Stimulated activated CD4-positive, alpha-beta T cell treated with anti-CD3 and anti-CD28 coated beads, TNF-alpha, amount 100 ng/mL, for 4 hours (primary cell): Measurements from ENCODE around the gene EIF5A2.
"Not testable (repeated sequence)": the region's sequence is repeated elsewhere in the genome, so short reads cannot be mapped to it uniquely, and the experiment has no call there.

Experiments
- DNase-seq, 3 experiments: peaks; one replicate each; pipeline ENCODE4 v3.0.0-alpha.2; 2020; ENCODE audit warnings: low read depth in 3 of 3

Gene EIF5A2

GRCh38 chr3:170896781-170897180 is 11.7 kb downstream of the EIF5A2 start:
- no peak for DNase-seq

DNA sequence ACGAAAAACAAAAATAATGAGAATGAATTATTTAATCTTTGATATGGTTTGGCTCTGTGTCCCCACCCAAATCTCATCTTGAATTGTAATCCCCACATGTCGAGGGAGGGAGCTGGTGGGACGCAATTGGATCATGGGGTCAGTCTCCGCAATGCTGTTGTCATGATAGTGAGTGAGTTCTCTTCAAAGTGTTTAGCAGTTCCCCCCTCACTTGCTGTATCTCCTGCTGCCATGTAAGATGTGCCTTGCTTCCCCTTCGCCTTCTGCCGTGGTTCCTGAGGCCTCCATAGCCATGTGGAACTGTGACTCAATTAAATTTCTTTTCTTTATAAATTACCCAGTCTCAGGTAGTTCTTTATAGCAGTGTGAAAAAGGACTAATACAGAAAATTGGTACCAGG is 12.1 kb downstream of the EIF5A2 start:
- not testable (repeated sequence) for DNase-seq

GRCh38 chr3:170893895-170894294 is 14.5 kb downstream of the EIF5A2 start:
- no peak for DNase-seq

GRCh38 chr3:170889630-170890029 is 18.8 kb downstream of the EIF5A2 start:
- DNase-seq, result no peak

GRCh38 chr3:170889132-170889531 is 19.3 kb downstream of the EIF5A2 start:
- DNase-seq, result no peak

GRCh38 chr3:170884109-170884930 is 24.1 kb downstream of the EIF5A2 start:
- not testable (repeated sequence) for DNase-seq

- not testable (repeated sequence) for DNase-seq
These were observed 29.7 kb downstream of the EIF5A2 start for GRCh38 chr3:170878688-170879087.

DNA sequence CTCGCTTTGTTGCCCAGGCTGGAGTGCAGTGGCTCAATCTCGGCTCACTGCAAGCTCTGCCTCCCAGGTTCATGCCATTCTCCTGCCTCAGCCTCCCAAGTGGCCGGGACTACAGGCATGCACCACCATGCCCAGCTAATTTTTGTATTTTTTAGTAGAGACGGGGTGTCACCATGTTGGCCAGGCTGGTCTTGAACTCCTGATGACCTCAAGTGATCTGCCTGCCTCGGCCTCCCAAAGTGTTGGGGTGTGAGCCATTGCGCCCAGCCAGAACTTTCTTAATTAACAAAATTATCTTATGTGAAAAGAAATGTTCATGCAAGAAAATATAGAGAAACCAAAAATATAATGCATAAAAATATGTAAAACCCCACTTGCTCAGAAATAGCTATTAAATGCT is 31.1 kb downstream of the EIF5A2 start:
- DNase-seq, result not testable (repeated sequence)

- no peak for DNase-seq
These were observed 31.9 kb downstream of the EIF5A2 start for GRCh38 chr3:170876537-170876936.

GRCh38 chr3:170869645-170870593 is 38.5 kb downstream of the EIF5A2 start, which contains the start of gene RPL22L1:
RPL22L1 (minus strand) TSS chr3:170870195; CDS start chr3:170870167, 28 bp downstream.
- DNase-seq, result peak; percentile 81 to 87 (median 86)

GRCh38 chr3:170869239-170869590 is 39.2 kb downstream of the EIF5A2 start:
- no peak for DNase-seq

- no peak for DNase-seq
These were observed 39.7 kb downstream of the EIF5A2 start for GRCh38 chr3:170868577-170869238.

DNA sequence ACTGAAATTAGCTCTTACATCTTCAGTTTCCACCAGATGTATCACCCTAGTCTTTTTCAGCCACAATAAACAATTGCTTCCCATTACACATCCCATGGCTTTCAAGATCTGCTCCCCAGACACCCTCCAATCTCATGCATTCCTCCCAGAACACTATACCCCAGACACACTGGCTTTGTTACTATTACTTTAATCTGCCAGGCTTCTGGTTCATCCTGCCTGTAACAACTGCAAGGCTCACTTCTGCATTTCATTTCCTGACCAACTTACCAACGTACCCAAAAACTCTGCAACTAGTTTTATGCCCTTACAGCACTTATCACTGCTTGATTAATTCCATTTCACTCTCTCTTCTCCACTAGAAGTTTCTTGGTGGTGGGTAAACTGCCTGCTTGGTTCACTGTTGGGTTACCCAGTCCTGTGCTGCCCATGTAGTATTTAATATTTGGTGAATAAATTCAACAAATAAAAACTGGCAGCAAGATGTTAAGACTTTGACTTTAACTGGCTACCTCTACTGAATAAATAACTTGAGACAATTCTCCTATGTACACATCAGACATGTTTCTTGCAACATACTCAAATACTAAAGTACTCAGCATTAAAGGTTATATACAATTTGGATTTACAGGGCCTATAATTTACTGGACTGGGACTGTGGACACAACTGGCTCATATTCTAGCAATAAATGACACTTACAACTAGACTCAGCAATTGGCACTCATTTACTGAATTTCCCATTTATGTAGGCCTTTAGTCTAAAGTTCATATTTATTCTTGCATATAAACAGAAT is 41.1 kb downstream of the EIF5A2 start:
- no peak for DNase-seq

DNA sequence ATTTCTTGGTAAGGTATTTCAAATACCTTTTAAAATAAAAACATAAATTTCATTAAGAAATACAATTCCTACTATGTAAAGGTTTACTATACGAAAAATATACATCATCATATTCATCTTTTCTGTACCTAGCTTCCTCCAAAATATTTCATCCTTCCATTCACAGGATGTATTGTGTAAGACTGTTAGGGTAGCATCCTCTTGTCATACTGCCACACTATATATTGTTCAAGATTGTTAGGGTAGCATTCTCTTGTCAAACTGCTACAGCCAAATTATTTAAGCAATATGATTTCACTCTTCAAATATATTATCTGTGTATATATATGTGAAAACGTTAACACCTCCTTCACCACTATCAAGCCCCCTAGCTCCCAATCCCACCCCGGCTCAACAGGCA is 41.9 kb downstream of the EIF5A2 start:
- DNase-seq, result no peak

- DNase-seq, result no peak
These were observed 43.0 kb downstream of the EIF5A2 start for GRCh38 chr3:170865209-170866094.

DNA sequence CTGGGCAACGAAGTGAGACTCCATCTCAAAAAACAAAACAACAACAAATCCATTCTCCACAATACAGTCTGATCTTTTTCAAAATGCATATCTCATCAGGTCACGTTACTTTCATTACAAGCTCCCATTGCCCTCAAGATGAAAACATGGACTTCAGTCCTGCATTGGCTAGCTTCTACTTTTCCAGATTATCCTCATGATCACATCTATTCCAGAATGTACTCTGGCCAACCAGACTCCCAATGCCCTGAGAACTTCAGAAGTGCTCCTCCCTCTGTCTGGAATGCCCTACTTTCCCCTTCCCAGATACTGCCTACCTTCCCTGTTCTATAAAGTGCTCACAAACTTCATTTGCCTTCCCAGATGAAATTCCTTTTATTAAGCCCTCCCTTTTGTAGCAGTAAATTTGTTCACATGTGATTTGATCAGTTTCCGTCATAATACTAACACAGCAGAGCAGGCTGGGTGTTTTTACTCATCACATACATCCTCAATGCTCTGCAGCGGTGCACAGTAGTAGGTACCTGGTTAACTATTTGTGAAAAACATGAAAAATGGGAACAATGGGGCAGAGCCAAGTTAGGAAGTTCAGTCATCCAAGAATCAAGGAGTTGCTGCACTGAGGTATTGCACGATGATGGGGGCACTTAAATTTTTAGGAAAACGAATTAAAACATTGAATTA is 43.8 kb downstream of the EIF5A2 start:
- DNase-seq, result no peak

DNA sequence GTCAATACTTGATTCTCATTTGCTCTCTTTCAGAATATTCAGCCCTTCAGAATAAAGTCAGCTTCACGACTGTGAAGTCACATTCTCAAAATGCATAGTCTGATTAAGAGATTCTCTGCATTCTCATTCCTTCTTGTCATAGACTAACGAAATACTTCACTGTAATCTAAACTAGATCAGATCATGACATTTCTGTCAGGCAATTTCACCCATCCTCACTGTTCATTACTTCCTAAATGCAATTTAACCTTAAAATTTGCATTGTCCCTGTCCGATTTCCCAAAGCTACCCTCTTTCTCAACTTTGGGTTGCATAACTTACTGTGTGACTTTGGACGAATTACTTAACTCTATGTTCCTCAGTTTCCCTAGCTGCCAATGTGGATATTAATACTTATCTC is 44.6 kb downstream of the EIF5A2 start:
- DNase-seq, result no peak

- no peak for DNase-seq
These were observed 45.6 kb downstream of the EIF5A2 start for GRCh38 chr3:170862618-170863374.

GRCh38 chr3:170858599-170858998 is 49.8 kb downstream of the EIF5A2 start:
- DNase-seq, result no peak
